ENCODE data around the gene TBC1D14.

DNA sequence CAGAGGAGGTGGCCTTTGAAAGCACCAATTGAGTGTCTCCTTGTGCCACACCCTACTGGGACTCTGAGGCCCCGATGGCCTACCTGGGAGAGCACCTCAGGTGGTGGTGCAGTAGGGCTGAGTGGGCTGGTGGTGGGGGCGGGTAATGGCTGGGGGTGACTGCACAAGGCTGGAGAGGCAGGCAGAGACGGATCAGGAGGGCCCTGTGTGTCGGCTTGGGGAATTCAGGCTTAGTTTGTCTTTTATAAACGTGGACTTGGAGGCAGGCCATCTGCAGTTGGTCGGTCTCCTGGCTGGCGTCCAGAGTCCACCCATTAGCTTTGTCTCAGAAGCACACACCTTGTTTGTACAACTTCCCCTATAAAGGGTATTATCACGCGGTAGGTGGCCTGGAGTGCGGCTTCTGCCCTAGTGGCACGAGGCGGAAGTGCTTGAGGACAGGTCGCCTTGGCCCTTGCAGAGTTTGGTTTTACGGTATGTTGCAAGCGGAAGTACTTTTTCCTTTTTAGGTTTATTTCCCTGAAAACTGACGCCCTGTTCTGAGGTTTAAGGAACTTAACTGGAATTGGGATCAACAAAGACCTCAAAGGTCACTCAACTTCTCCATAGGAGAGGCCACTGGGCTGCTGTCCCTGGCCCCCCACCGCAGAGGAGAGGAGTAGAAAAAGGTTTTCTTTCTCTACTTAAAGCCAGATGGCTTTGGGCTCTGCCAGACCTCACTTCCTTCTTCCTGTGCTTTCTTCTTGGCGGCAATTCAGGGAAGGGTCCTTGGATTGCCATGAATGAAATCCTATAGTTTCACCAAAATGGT, 8.0 kb downstream of the TBC1D14 start:
- TF ChIP-seq CTCF (IDR thresholded peaks at IDR 0.05), result no peak; the same call in 1 of the 2 replicates
- TF ChIP-seq SIN3A (IDR thresholded peaks at IDR 0.05; ENCODE audit: borderline replicate concordance, insufficient read depth, low read depth, low read length), result no peak
